22Rv1 (cell line): ENCODE measurements around the gene PDZD4.

Experiments used
- H3K27ac ChIP-seq: fragments of 450-650 bp; 2 replicates; pipeline ENCODE4 v1.5.1; 2017
- CTCF ChIP-seq: fragments of 450-650 bp; IDR thresholded peaks from 2 replicates; pipeline ENCODE4 v1.5.1; 2017; ENCODE audit warnings: mild to moderate bottlenecking
- ZFX ChIP-seq: fragments of 450-650 bp; IDR thresholded peaks from 2 replicates; pipeline ENCODE4 v1.6.1; 2017; ENCODE audit warnings: antibody characterized with exemption, borderline replicate concordance

The PDZD4 gene

DNA sequence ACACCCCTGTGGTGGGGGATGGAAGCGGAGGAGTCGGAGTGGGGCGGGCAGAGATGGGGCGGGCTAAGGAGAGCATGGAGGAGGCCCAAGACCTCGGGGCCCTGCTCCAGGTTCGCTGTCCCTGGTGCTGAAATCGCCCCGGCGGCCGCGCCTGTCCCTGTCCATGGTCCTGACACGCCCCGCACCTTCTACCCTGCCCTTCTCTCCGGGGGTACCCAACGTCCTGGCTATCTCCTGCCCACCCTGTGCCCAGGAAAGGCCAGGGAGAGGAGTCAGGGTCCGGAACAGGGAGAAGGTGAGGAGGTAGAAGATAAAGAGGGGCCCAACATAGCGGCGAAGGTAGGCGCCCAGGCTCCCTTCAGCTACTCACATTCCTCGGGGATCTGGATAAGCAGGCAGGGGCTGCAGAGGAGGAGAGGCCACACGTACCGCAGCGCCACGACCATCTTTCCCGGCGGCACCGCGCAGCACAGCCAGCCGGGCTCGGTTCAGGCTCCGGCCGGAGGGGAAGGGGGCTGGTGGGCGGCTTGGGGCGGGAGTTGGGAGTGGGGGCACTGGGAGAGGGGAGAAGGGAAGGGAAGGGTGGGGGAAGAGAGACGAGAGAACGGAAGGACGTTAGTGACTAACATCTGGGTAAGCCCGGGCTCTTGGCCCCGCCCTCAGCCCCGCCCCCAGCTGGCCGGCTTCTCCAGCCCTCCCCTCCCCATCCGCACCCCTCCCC, 45.2 kb upstream of the PDZD4 start:
- no peak overlapping the region for H3K27ac ChIP-seq
- TF ChIP-seq ZFX (no peak), CTCF (no peak)

- TF ChIP-seq ZFX (no peak), CTCF (no peak)
- no peak overlapping the region for H3K27ac ChIP-seq
Measured at GRCh38 chrX:153874366-153875125, 44.2 kb upstream of the PDZD4 start.

DNA sequence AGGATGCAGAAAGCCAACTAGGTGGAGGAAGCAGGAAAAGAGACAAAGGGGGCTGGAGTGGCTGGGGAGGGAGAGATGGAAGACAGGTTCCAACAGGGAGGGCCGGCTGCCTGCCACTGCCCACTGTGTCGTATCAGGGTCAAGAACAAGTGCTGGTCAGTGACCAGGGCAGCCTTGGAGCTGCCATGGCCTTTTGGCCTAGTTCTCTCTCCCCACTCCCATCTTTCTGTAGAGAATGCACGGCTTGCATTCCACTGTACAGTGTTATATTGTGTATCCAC, 43.7 kb upstream of the PDZD4 start:
- no peak overlapping the region for H3K27ac ChIP-seq
- no peak for TF ChIP-seq CTCF
- no peak for TF ChIP-seq ZFX

DNA sequence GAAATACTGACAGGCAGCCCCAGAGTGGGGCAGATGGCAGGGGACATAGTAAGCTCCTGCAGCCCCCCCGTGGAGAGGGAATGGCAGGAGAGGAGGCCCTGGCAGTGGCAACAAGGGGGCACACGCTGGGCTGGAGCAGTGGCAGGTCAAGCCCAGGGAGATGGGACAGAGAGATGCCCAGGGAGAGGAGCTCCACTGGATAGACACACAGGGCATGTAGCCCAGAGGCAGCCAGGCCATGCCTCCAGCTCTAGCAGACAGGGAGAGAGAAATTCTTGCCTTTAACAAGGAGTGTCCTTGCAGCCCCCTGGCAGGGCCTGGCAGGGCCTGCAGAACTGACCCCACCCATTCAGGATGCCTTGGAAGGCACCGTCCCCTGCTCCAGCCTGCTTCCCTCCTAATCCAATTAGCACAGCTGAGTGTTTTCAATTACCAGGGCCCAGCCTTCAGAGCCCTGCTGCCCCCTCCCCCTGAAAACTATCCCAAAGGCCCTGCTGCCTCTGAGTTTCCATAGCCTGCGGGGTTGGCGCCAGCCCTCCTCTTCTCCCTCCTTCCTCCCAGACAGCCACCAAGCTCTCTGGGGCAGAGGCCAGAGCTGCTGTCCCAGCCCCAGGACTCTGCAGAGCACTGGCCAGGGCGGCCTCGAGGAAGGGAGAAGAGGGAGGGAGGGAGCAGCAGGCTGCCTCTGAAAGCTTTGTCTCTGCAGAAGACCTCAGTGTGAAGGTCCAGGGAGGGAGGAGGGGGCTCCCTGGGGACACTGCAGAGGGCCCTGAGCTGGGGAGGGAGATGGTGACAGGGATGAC, 43.1 kb upstream of the PDZD4 start:
- TF ChIP-seq CTCF (no peak), ZFX (no peak)
- no peak overlapping the region for H3K27ac ChIP-seq

DNA sequence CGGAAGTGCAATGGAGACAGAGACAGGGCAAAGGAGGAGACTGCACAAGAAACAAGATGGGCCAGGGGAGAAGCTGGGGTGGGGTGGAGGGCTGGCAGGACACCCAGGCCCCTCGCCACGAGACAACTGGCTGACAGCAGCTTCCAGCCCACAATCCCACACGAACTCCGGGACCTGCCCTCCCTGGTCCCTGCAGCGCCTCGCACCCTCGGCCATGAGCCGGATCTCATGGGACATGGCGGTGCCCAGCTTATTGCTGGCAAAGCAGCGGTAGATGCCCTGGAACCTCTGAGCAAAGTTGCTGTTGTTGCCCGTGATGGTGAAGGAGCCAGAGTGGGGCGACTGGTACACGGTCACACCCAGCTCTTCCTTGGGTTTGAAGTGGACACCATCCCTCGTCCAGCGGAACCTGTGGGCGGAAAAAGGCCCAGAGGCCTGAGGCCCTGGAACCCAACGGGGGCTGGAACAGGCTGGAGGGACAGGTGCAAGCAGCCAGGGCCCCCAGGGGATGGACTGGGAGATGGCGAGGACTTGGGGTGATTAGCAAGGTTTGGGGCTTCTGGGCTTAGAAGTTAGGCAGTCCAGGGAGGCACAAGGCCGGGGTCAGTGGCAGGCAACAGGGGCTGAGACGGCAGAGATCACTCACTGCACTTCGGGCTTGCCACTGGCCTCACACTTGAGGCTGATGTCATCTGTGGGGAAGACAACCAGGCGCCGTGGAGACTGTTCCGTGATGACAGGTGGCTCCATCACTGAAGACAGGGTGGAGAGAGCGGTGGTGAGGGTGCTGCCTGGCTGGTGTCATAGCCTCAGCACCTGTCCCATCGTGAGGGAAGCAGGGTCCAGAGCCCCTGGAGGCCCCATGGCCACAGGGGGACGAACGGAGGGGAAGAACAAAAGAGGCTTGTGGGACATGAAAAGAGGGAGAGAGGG, 41.9 kb upstream of the PDZD4 start:
- no peak overlapping the region for H3K27ac ChIP-seq
- no peak for TF ChIP-seq CTCF
- TF ChIP-seq ZFX, result no peak

GRCh38 chrX:153871451-153871850, 41.1 kb upstream of the PDZD4 start:
- TF ChIP-seq CTCF (no peak), ZFX (no peak)
- no peak overlapping the region for H3K27ac ChIP-seq
